GM23338 (cell line): ENCODE results near the gene CRYM. TPM values are rescaled to one million over a fixed set of nuclear protein-coding genes. Genes with fewer than 3 reads are reported as not detected.

Experiments used
- CREB1 ChIP-seq: fragments of 250-450 bp; sonication (Bioruptor Pico); IDR thresholded peaks from 2 replicates; pipeline ENCODE4 v1.5.0; 2020; ENCODE audit warnings: low read depth, mild to moderate bottlenecking, moderate library complexity
- EZH2phosphoT487 ChIP-seq: fragments of 200-600 bp; sonication (generic); IDR thresholded peaks from one replicate; pipeline ENCODE4 v1.8.1; 2018; ENCODE audit warnings: antibody characterized with exemption; ENCODE audit not compliant: unreplicated experiment
- JUNB ChIP-seq: IDR thresholded peaks from one replicate; pipeline ENCODE4 v1.6.1; 2016; ENCODE audit warnings: antibody characterized with exemption; ENCODE audit not compliant: unreplicated experiment
- NANOG ChIP-seq: IDR thresholded peaks from 2 replicates; pipeline ENCODE4 v1.6.1; 2016; ENCODE audit warnings: antibody characterized with exemption, borderline replicate concordance
- POLR2AphosphoS5 ChIP-seq: IDR thresholded peaks from 2 replicates; pipeline ENCODE4 v1.6.1; 2016; ENCODE audit warnings: antibody characterized with exemption, low read depth
- STAT1 ChIP-seq: IDR thresholded peaks from one replicate; pipeline ENCODE4 v1.6.1; 2016; ENCODE audit warnings: antibody characterized with exemption; ENCODE audit not compliant: unreplicated experiment
- ZNF114 ChIP-seq: fragments of 250-450 bp; sonication (Bioruptor Pico); IDR thresholded peaks from 2 replicates; pipeline ENCODE4 v1.5.0; 2020; ENCODE audit warnings: mild to moderate bottlenecking, moderate library complexity
- ZNF331 ChIP-seq: fragments of 250-450 bp; sonication (Bioruptor Pico); IDR thresholded peaks from 2 replicates; pipeline ENCODE4 v1.5.0; 2020; ENCODE audit warnings: low read depth, mild to moderate bottlenecking, moderate library complexity
- polyA plus RNA-seq: library from polyadenylated mRNA; unstranded; fragments of >200 nt; fragmentation: Nextera tagmentation; extraction: Ambion mirVana; gene quantifications from 2 replicates; pipeline ENCODE4 v1.2.1, GENCODE V29; 2016
- total RNA-seq: library from RNA; depleted of rRNA; stranded (reverse); fragments of >200 nt; shearing (Covaris generic); gene quantifications from 2 replicates; pipeline ENCODE4 v1.2.3, GENCODE V29; 2014
- TF ChIP-seq, protein P1 (sequence below): fragments of 250-450 bp; sonication (Bioruptor Pico); IDR thresholded peaks from 2 replicates; pipeline ENCODE4 v1.5.0; 2020; ENCODE audit warnings: mild to moderate bottlenecking, moderate library complexity
- TF ChIP-seq, protein P2 (sequence below): IDR thresholded peaks from 2 replicates; pipeline ENCODE4 v1.6.1; 2016; ENCODE audit warnings: antibody characterized with exemption
- TF ChIP-seq, protein P3 (sequence below), 2 experiments: fragments of 200-600 bp in 1 of 2; sonication (generic) in 1 of 2; conservative IDR thresholded peaks; 2 replicates each; pipeline versions ENCODE4 v1.5.1 to v1.6.1; 2016 to 2017; ENCODE audit warnings: antibody characterized with exemption in 2 of 2, low read depth in 2 of 2, mild to moderate bottlenecking in 2 of 2, moderate library complexity in 1 of 2

CRYM gene
- total and polyA plus RNA-seq, 2 experiments from 2014 or later: 15.2 to 18.0 TPM

DNA sequence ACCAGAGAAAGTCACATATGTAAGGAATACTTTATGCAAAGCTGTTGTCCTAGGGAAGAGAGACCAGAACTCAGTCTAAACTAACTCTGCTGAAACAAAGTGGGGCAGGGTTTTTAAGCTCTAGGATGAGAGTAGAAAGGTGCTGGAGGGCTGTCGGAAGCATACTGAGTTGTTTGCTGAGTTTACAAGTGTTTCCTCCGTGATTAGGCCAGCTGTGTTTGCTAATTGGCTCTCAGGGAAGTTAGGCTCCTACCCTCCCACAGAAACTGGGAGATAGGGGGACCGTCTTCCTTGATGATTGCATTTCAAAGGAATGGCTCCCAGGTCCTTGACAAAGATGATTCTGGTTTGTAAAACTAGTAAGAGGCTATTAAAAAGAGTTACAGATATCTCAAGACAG, 24.4 kb upstream of the CRYM start (continued):
- TF ChIP-seq, protein P1, sequence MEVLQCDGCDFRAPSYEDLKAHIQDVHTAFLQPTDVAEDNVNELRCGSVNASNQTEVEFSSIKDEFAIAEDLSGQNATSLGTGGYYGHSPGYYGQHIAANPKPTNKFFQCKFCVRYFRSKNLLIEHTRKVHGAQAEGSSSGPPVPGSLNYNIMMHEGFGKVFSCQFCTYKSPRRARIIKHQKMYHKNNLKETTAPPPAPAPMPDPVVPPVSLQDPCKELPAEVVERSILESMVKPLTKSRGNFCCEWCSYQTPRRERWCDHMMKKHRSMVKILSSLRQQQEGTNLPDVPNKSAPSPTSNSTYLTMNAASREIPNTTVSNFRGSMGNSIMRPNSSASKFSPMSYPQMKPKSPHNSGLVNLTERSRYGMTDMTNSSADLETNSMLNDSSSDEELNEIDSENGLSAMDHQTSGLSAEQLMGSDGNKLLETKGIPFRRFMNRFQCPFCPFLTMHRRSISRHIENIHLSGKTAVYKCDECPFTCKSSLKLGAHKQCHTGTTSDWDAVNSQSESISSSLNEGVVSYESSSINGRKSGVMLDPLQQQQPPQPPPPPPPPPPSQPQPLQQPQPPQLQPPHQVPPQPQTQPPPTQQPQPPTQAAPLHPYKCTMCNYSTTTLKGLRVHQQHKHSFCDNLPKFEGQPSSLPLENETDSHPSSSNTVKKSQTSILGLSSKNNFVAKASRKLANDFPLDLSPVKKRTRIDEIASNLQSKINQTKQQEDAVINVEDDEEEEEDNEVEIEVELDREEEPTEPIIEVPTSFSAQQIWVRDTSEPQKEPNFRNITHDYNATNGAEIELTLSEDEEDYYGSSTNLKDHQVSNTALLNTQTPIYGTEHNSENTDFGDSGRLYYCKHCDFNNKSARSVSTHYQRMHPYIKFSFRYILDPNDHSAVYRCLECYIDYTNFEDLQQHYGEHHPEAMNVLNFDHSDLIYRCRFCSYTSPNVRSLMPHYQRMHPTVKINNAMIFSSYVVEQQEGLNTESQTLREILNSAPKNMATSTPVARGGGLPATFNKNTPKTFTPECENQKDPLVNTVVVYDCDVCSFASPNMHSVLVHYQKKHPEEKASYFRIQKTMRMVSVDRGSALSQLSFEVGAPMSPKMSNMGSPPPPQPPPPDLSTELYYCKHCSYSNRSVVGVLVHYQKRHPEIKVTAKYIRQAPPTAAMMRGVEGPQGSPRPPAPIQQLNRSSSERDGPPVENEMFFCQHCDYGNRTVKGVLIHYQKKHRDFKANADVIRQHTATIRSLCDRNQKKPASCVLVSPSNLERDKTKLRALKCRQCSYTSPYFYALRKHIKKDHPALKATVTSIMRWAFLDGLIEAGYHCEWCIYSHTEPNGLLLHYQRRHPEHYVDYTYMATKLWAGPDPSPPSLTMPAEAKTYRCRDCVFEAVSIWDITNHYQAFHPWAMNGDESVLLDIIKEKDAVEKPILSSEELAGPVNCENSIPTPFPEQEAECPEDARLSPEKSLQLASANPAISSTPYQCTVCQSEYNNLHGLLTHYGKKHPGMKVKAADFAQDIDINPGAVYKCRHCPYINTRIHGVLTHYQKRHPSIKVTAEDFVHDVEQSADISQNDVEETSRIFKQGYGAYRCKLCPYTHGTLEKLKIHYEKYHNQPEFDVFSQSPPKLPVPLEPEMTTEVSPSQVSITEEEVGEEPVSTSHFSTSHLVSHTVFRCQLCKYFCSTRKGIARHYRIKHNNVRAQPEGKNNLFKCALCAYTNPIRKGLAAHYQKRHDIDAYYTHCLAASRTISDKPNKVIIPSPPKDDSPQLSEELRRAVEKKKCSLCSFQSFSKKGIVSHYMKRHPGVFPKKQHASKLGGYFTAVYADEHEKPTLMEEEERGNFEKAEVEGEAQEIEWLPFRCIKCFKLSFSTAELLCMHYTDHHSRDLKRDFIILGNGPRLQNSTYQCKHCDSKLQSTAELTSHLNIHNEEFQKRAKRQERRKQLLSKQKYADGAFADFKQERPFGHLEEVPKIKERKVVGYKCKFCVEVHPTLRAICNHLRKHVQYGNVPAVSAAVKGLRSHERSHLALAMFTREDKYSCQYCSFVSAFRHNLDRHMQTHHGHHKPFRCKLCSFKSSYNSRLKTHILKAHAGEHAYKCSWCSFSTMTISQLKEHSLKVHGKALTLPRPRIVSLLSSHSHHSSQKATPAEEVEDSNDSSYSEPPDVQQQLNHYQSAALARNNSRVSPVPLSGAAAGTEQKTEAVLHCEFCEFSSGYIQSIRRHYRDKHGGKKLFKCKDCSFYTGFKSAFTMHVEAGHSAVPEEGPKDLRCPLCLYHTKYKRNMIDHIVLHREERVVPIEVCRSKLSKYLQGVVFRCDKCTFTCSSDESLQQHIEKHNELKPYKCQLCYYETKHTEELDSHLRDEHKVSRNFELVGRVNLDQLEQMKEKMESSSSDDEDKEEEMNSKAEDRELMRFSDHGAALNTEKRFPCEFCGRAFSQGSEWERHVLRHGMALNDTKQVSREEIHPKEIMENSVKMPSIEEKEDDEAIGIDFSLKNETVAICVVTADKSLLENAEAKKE (CRISPR knock-in tag): no peak
- TF ChIP-seq STAT1 (no peak), NANOG (no peak), ZNF114 (CRISPR knock-in tag) (no peak), EZH2phosphoT487 (no peak), CREB1 (CRISPR knock-in tag) (no peak), POLR2AphosphoS5 (no peak), ZNF331 (CRISPR knock-in tag) (no peak), JUNB (no peak)
- TF ChIP-seq, protein P2, sequence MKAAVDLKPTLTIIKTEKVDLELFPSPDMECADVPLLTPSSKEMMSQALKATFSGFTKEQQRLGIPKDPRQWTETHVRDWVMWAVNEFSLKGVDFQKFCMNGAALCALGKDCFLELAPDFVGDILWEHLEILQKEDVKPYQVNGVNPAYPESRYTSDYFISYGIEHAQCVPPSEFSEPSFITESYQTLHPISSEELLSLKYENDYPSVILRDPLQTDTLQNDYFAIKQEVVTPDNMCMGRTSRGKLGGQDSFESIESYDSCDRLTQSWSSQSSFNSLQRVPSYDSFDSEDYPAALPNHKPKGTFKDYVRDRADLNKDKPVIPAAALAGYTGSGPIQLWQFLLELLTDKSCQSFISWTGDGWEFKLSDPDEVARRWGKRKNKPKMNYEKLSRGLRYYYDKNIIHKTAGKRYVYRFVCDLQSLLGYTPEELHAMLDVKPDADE: no peak
- TF ChIP-seq, protein P3, sequence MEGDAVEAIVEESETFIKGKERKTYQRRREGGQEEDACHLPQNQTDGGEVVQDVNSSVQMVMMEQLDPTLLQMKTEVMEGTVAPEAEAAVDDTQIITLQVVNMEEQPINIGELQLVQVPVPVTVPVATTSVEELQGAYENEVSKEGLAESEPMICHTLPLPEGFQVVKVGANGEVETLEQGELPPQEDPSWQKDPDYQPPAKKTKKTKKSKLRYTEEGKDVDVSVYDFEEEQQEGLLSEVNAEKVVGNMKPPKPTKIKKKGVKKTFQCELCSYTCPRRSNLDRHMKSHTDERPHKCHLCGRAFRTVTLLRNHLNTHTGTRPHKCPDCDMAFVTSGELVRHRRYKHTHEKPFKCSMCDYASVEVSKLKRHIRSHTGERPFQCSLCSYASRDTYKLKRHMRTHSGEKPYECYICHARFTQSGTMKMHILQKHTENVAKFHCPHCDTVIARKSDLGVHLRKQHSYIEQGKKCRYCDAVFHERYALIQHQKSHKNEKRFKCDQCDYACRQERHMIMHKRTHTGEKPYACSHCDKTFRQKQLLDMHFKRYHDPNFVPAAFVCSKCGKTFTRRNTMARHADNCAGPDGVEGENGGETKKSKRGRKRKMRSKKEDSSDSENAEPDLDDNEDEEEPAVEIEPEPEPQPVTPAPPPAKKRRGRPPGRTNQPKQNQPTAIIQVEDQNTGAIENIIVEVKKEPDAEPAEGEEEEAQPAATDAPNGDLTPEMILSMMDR (conservative IDR thresholded peaks at IDR 0.05; ENCODE audit: low read depth in 2 of 2): no peak
